Mesenchymal stem cell (in vitro differentiated cells and primary cell): ENCODE results near the gene INTS3.
A peak's percentile ranks its signal among the peaks of the same experiment; 100 is the strongest.

Experiments used
- DNase-seq: peaks from one replicate; pipeline ENCODE4 v3.0.0-alpha.2; 2013
- H2AFZ ChIP-seq: one replicate; pipeline ENCODE4 v1.6.1; 2013; ENCODE audit warnings: low read depth, mild to moderate bottlenecking, control low read depth, inconsistent platforms, low read length, moderate library complexity
- H2AK5ac ChIP-seq: 2 replicates; pipeline ENCODE4 v1.6.1; 2013; ENCODE audit warnings: low read length, moderate library complexity, mild to moderate bottlenecking, inconsistent platforms; ENCODE audit not compliant: severe bottlenecking
- H2BK120ac ChIP-seq: one replicate; pipeline ENCODE4 v1.6.1; 2013; ENCODE audit warnings: low read depth, mild to moderate bottlenecking, inconsistent platforms, low read length, moderate library complexity
- H2BK12ac ChIP-seq, 2 experiments: one replicate each; pipeline ENCODE4 v1.6.1; 2013; ENCODE audit warnings: inconsistent platforms in 2 of 2, low read length in 2 of 2, mild to moderate bottlenecking in 2 of 2, moderate library complexity in 2 of 2, control low read depth in 1 of 2
- H2BK15ac ChIP-seq: one replicate; pipeline ENCODE4 v1.6.1; 2013; ENCODE audit warnings: mild to moderate bottlenecking, low read depth, inconsistent platforms; ENCODE audit not compliant: poor library complexity, severe bottlenecking
- H2BK5ac ChIP-seq: 2 replicates; pipeline ENCODE4 v1.6.1; 2013; ENCODE audit warnings: low read depth, mild to moderate bottlenecking, low read length, control low read depth, inconsistent platforms; ENCODE audit not compliant: poor library complexity, severe bottlenecking
- H3K14ac ChIP-seq, 2 experiments: one replicate each; pipeline ENCODE4 v1.6.1; 2013; ENCODE audit warnings: inconsistent platforms in 2 of 2, low read length in 2 of 2, control low read depth in 1 of 2, mild to moderate bottlenecking in 1 of 2, moderate library complexity in 1 of 2
- H3K18ac ChIP-seq, 2 experiments: one replicate each; pipeline ENCODE4 v1.6.1; 2013; ENCODE audit warnings: inconsistent platforms in 2 of 2, low read length in 2 of 2, control low read depth in 1 of 2, low read depth in 1 of 2, mild to moderate bottlenecking in 1 of 2
- H3K23ac ChIP-seq, 2 experiments: one replicate each; pipeline ENCODE4 v1.6.1; 2013; ENCODE audit warnings: inconsistent platforms in 2 of 2, low read length in 2 of 2, mild to moderate bottlenecking in 2 of 2, moderate library complexity in 2 of 2, control low read depth in 1 of 2
- H3K27ac ChIP-seq: 2 replicates; pipeline ENCODE4 v1.5.1; 2013; ENCODE audit warnings: mild to moderate bottlenecking, moderate library complexity, low read length, control low read depth, inconsistent platforms; ENCODE audit not compliant: poor library complexity, severe bottlenecking
- H3K27me3 ChIP-seq, 2 experiments: 2 replicates each; pipeline versions ENCODE4 v1.6.1 to v1.7.0; 2013; ENCODE audit warnings: low read length in 2 of 2, mild to moderate bottlenecking in 2 of 2, moderate library complexity in 2 of 2, control low read depth in 1 of 2, inconsistent platforms in 1 of 2; ENCODE audit not compliant: control insufficient read depth in 1 of 2, insufficient read depth in 1 of 2
- H3K36me3 ChIP-seq, 2 experiments: 2 replicates each; pipeline versions ENCODE4 v1.6.1 to v1.7.0; 2013; ENCODE audit warnings: low read length in 2 of 2, control low read depth in 1 of 2, inconsistent platforms in 1 of 2, low read depth in 1 of 2, mild to moderate bottlenecking in 1 of 2; ENCODE audit not compliant: insufficient read depth in 2 of 2, control insufficient read depth in 1 of 2
- H3K4ac ChIP-seq, 2 experiments: one replicate each; pipeline ENCODE4 v1.6.1; 2013; ENCODE audit warnings: inconsistent platforms in 2 of 2, low read length in 2 of 2, mild to moderate bottlenecking in 2 of 2, moderate library complexity in 2 of 2, control low read depth in 1 of 2, low read depth in 1 of 2
- H3K4me1 ChIP-seq: 2 replicates; pipeline ENCODE4 v1.6.1; 2013; ENCODE audit warnings: low read depth, low read length, control low read depth; ENCODE audit not compliant: control insufficient read depth, insufficient read depth
- H3K4me2 ChIP-seq: 2 replicates; pipeline ENCODE4 v1.6.1; 2013; ENCODE audit warnings: low read length, mild to moderate bottlenecking, inconsistent platforms; ENCODE audit not compliant: poor library complexity, severe bottlenecking
- H3K4me3 ChIP-seq, 2 experiments: 2 replicates each; pipeline versions ENCODE4 v1.5.1 to v1.7.0; 2013; ENCODE audit warnings: low read length in 2 of 2, mild to moderate bottlenecking in 2 of 2, control low read depth in 1 of 2, low read depth in 1 of 2; ENCODE audit not compliant: insufficient read depth in 1 of 2
- H3K79me1 ChIP-seq: replicated peaks from 2 replicates; pipeline ENCODE4 v1.6.1; 2013; ENCODE audit warnings: mild to moderate bottlenecking, control low read depth, low read length, inconsistent platforms; ENCODE audit not compliant: poor library complexity, severe bottlenecking
- H3K9ac ChIP-seq: 2 replicates; pipeline ENCODE4 v1.7.0; 2013; ENCODE audit warnings: mild to moderate bottlenecking, low read length, moderate library complexity
- H3K9me3 ChIP-seq: 2 replicates; pipeline ENCODE4 v1.7.0; 2013; ENCODE audit warnings: mild to moderate bottlenecking, low read length; ENCODE audit not compliant: control insufficient read depth
- H4K8ac ChIP-seq: one replicate; pipeline ENCODE4 v1.6.1; 2013; ENCODE audit warnings: inconsistent platforms, mild to moderate bottlenecking, low read length, moderate library complexity
- H4K91ac ChIP-seq: one replicate; pipeline ENCODE4 v1.6.1; 2013; ENCODE audit warnings: mild to moderate bottlenecking, low read length, inconsistent platforms
- WGBS: methylation state at CpG from one replicate; pipeline ENCODE4 v1.1.7; 2013; ENCODE audit warnings: mixed read lengths; 5-methylcytosine and 5-hydroxymethylcytosine counted together

The INTS3 gene

DNA sequence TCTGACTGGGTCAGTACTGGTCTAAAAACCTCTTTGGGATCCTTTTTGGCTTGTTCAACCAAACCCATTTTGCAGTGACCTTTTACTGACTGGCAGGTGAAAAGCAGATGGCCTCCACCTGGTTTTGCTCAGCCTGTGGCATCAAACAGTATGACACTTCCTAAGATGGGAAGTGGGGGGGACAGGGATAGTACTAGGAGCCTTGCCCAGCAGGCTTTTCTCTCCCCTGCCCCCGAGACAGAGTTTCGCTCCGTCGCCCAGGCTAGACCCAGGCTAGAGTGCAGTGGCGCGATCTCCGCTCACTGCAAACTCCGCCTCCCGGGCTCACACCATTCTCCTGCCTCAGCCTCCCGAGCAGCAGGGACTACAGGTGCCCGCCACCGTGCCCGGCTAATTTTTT lies 18.3 kb downstream of the INTS3 start:
- no peak overlapping the region for H3K4me3 ChIP-seq
- no peak for DNase-seq
- H2BK12ac ChIP-seq = no peak overlapping the region
- H3K23ac ChIP-seq = no peak overlapping the region
- H2BK120ac ChIP-seq = no peak overlapping the region
- no peak overlapping the region for H2AK5ac ChIP-seq
- peaks cover 22% of the 10 kb centered on the region for H3K79me1 ChIP-seq
- H3K27me3 ChIP-seq = no peaks in the 10 kb centered on the region
- no peak overlapping the region for H3K4ac ChIP-seq
- H3K4me2 ChIP-seq = no peak overlapping the region
- no peak overlapping the region for H2AFZ ChIP-seq
- H3K14ac ChIP-seq = no peak overlapping the region
- no peak overlapping the region for H4K91ac ChIP-seq
- peaks cover 21 to 68% of the 10 kb centered on the region in 2 experiments for H3K36me3 ChIP-seq
- H3K9ac ChIP-seq = no peak overlapping the region
- no peak overlapping the region for H2BK15ac ChIP-seq
- H3K9me3 ChIP-seq = no peaks in the 10 kb centered on the region
- no peak overlapping the region for H4K8ac ChIP-seq
- no peak overlapping the region for H2BK5ac ChIP-seq
- H3K4me1 ChIP-seq = peaks cover 11% of the 10 kb centered on the region
- no peak overlapping the region for H3K27ac ChIP-seq
- WGBS = 91% methylated on average over 13 of the region's 13 CpGs
- no peak overlapping the region for H3K18ac ChIP-seq

DNA sequence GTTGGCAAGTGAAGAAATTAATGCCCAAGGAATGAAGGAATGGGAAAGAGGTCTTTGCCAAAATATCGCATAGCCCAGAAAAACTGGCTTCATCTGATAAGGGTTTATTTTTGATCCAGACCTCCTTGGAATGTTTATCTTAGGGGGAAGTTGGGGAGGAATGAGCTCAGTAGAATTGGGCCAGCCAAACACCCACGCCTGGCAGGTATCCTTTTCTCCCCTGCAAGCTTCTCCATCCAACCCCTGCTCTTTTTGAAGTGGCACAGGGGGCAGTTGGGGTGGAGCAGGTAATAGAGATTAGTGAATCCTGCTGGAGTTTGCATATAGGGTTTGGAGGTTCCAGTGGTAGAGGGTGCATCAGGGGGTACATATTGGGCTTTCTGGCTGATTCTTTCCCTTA lies 21.1 kb downstream of the INTS3 start:
- Histone ChIP-seq H2BK120ac (no peak overlapping the region), H2BK12ac (no peak overlapping the region), H2BK15ac (no peak overlapping the region), H3K4me3 (no peak overlapping the region), H2AFZ (no peak overlapping the region), H3K14ac (no peak overlapping the region), H2BK5ac (no peak overlapping the region), H3K9me3 (no peaks in the 10 kb centered on the region), H3K4me1 (peaks cover 8% of the 10 kb centered on the region), H3K27me3 (no peaks in the 10 kb centered on the region), H3K18ac (no peak overlapping the region), H3K9ac (peak overlapping the region; percentile 0), H3K23ac (no peak overlapping the region), H3K79me1 (peaks cover 23% of the 10 kb centered on the region), H4K91ac (no peak overlapping the region), H4K8ac (no peak overlapping the region), H3K36me3 (peaks cover 26 to 66% of the 10 kb centered on the region in 2 experiments), H3K4me2 (no peak overlapping the region), H3K27ac (no peak overlapping the region), H3K4ac (no peak overlapping the region), H2AK5ac (peak overlapping the region; percentile 63)
- 90% methylated on average over 1 of the region's 2 CpGs for WGBS
- DNase-seq = no peak

DNA sequence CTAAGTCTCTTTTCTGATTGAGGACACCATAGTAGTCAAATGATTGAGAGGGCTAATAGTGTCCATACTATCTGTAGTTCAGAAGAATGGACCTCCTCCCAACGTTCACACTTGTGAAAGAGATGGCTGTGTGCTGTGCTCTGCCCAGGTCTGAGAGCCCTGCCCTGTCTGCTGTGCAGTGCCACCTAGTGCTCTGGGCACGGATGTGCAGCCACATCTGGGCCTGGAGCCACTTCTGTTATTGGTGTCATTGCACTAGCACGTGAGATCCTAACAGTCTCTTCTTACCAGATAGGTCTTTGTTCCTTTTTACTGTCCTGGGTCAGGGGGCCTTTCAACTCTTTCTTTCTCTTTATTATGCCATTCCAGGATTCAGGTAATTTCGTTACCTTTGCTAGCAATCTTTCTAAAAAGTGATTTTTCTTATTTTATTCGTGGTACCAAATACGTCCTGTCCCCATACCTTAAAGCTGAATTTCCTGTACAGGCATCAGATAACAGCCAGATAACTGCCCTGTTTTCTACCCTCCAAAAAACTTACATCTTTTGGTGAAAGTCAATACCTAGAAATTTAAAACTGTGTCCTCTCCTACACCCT lies 21.7 kb downstream of the INTS3 start:
- Histone ChIP-seq H2BK15ac (no peak overlapping the region), H2BK5ac (no peak overlapping the region), H4K8ac (no peak overlapping the region), H3K27ac (no peak overlapping the region), H3K4me2 (no peak overlapping the region), H3K18ac (no peak overlapping the region), H2AFZ (no peak overlapping the region), H3K14ac (no peak overlapping the region), H3K36me3 (peaks cover 31 to 66% of the 10 kb centered on the region in 2 experiments), H3K23ac (no peak overlapping the region), H3K27me3 (no peaks in the 10 kb centered on the region), H3K4me1 (peaks cover 7% of the 10 kb centered on the region), H3K79me1 (peaks cover 17% of the 10 kb centered on the region), H2BK12ac (no peak overlapping the region), H2BK120ac (no peak overlapping the region), H3K9ac (peak overlapping the region; percentile 71), H3K9me3 (no peaks in the 10 kb centered on the region), H3K4ac (no peak overlapping the region), H3K4me3 (no peak overlapping the region), H4K91ac (no peak overlapping the region), H2AK5ac (no peak overlapping the region)
- peak; percentile 83 for DNase-seq
- 49% methylated on average over 6 of the region's 6 CpGs for WGBS

GRCh38 chr1:153750026-153750995 lies 22.5 kb downstream of the INTS3 start:
- H2AK5ac ChIP-seq = no peak overlapping the region
- H3K4me3 ChIP-seq = no peak overlapping the region
- H3K27me3 ChIP-seq = no peaks in the 10 kb centered on the region
- no peak overlapping the region for H3K18ac ChIP-seq
- H3K14ac ChIP-seq = no peak overlapping the region
- H3K9ac ChIP-seq = peak overlapping the region; percentile 71
- no peak overlapping the region for H4K91ac ChIP-seq
- H3K4me2 ChIP-seq = no peak overlapping the region
- no peak overlapping the region for H2BK15ac ChIP-seq
- no peak overlapping the region for H3K27ac ChIP-seq
- DNase-seq = no peak
- no peak overlapping the region for H2AFZ ChIP-seq
- peaks cover 14% of the 10 kb centered on the region for H3K79me1 ChIP-seq
- no peak overlapping the region for H4K8ac ChIP-seq
- peaks cover 7% of the 10 kb centered on the region for H3K4me1 ChIP-seq
- H2BK5ac ChIP-seq = no peak overlapping the region
- no peak overlapping the region for H3K23ac ChIP-seq
- 67% methylated on average over 4 of the region's 6 CpGs for WGBS
- no peak overlapping the region for H2BK12ac ChIP-seq
- no peak overlapping the region for H2BK120ac ChIP-seq
- H3K36me3 ChIP-seq = peaks cover 36 to 67% of the 10 kb centered on the region in 2 experiments
- H3K4ac ChIP-seq = no peak overlapping the region
- no peaks in the 10 kb centered on the region for H3K9me3 ChIP-seq
